MM.1S (cell line): ENCODE data around the gene RANBP1.

Source experiments
- DNase-seq: peaks from one replicate; pipeline ENCODE4 v3.0.0-alpha.2; 2015
- H2AFZ ChIP-seq: fragments of 300-600 bp; sonication (generic); 2 replicates; pipeline ENCODE4 v1.6.0; 2016; ENCODE audit warnings: antibody characterized with exemption, low read length
- H3F3A ChIP-seq: fragments of 300-600 bp; sonication (generic); 2 replicates; pipeline ENCODE4 v1.6.1; 2016; ENCODE audit warnings: mild to moderate bottlenecking, antibody characterized with exemption, low read length, moderate library complexity, mixed read lengths; ENCODE audit not compliant: insufficient read depth
- H3K27ac ChIP-seq: fragments of 300-600 bp; sonication (generic); 2 replicates; pipeline ENCODE4 v1.5.1; 2016; ENCODE audit warnings: mild to moderate bottlenecking, low read length
- H3K27me3 ChIP-seq: fragments of 300-600 bp; sonication (generic); replicated peaks from 2 replicates; pipeline ENCODE4 v1.6.0; 2016; ENCODE audit warnings: low read length; ENCODE audit not compliant: insufficient read depth
- H3K36me3 ChIP-seq: fragments of 300-600 bp; sonication (generic); replicated peaks from 2 replicates; pipeline ENCODE4 v1.6.1; 2016; ENCODE audit warnings: mild to moderate bottlenecking, low read length, mixed read lengths; ENCODE audit not compliant: insufficient read depth
- H3K4me1 ChIP-seq: fragments of 300-600 bp; sonication (generic); 2 replicates; pipeline ENCODE4 v1.6.1; 2016; ENCODE audit warnings: low read length, mixed read lengths
- H3K4me2 ChIP-seq: fragments of 300-600 bp; sonication (generic); 2 replicates; pipeline ENCODE4 v1.6.0; 2016; ENCODE audit warnings: low read depth, low read length
- H3K4me3 ChIP-seq: fragments of 300-600 bp; sonication (generic); 2 replicates; pipeline ENCODE4 v1.5.1; 2016; ENCODE audit warnings: low read length, mixed read lengths
- H3K79me2 ChIP-seq: fragments of 300-600 bp; sonication (generic); 2 replicates; pipeline ENCODE4 v1.6.1; 2016; ENCODE audit warnings: mixed run types, low read length, mixed read lengths
- H3K9ac ChIP-seq: fragments of 300-600 bp; sonication (generic); 2 replicates; pipeline ENCODE4 v1.6.1; 2016; ENCODE audit warnings: low read length, mixed read lengths
- H3K9me2 ChIP-seq: fragments of 300-600 bp; sonication (generic); replicated peaks from 2 replicates; pipeline ENCODE4 v1.6.1; 2016; ENCODE audit warnings: mild to moderate bottlenecking, low read length, mixed read lengths; ENCODE audit not compliant: insufficient read depth
- H3K9me3 ChIP-seq: fragments of 300-600 bp; sonication (generic); replicated peaks from 2 replicates; pipeline ENCODE4 v1.6.1; 2016; ENCODE audit warnings: mild to moderate bottlenecking, low read length, mixed read lengths; ENCODE audit not compliant: insufficient read depth
- H4K20me1 ChIP-seq: fragments of 300-600 bp; sonication (generic); 2 replicates; pipeline ENCODE4 v1.6.1; 2016; ENCODE audit warnings: mild to moderate bottlenecking, low read length, moderate library complexity, mixed read lengths; ENCODE audit not compliant: insufficient read depth
- EZH2 ChIP-seq: fragments of 300-600 bp; sonication (generic); optimal IDR thresholded peaks from 2 replicates; pipeline ENCODE3; 2017; ENCODE audit warnings: low read depth, mild to moderate bottlenecking, antibody characterized with exemption, low read length, mixed read lengths
- EZH2phosphoT487 ChIP-seq: fragments of 300-600 bp; sonication (generic); IDR thresholded peaks from 2 replicates; pipeline ENCODE4 v1.6.1; 2018; ENCODE audit warnings: antibody characterized with exemption, low read length
- TF ChIP-seq, protein P1 (sequence below): fragments of 300-600 bp; sonication (generic); IDR thresholded peaks from 2 replicates; pipeline ENCODE4 v1.5.1; 2016; ENCODE audit warnings: antibody characterized with exemption, low read length, mixed read lengths

Gene RANBP1

DNA sequence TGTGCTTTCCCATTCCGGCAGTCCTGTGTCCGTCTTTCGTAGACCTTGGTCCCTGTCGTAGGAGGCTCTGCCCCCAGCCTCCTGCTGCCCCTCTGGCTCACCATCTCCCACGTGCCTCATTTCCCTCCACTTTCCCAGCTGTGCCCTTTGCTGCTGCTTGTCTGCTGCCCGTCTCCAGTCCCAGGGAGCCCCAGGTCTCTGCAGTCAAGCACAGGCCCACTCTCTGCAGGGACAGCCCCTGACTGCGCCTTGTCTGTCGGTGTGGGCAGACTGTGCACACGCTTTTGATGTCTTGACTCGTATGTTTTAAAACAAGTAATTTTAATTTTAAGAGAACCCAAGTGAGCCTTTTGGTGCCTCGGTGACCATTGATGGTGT is 23.4 kb upstream of the RANBP1 start:
- peaks cover 27% of the 10 kb centered on the region for H3K36me3 ChIP-seq
- H3K27me3 ChIP-seq: no peaks in the 10 kb centered on the region

DNA sequence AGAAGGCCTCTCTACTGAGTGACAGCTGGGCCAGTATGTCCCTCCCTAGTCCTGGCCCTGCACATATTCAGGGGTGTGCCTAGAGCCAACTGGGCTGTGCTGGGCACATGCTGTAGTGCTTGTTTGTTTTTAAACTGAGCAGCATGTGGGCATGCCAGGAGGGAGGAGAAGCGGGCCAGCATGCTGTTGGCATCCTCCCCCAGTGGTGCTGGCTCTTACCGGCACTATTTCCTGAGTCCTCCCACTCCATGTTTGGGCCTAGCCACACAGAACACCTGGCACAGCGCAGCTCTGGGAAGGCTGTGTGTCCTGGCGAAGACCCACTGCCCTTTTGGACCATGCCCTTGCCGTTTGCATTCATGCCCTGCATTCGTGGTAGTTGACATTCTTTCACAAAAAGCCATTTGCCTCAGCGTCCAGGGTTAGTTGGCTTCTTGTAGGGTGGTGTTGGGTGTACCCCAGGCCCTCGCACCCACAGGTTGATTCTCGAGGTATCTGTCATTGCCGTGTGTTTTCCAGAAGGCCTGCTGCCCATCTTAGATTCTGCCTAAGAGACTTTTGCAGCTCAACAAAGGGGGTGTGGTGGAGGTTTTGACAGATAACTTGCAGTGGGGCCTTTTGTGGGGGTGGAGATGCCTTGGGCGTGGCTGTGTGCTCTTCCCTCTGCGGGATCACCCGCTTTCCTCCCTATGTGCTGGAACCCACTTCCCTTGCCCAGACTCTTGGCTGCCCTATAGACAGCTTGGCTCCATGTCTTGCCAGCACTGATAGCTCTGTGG is 22.3 kb upstream of the RANBP1 start:
- no peak overlapping the region for H3K27ac ChIP-seq
- no peaks in the 10 kb centered on the region for H3K9me2 ChIP-seq
- H3K27me3 ChIP-seq: no peaks in the 10 kb centered on the region
- H2AFZ ChIP-seq: no peak overlapping the region
- peaks cover 28% of the 10 kb centered on the region for H3K36me3 ChIP-seq
- no peaks in the 10 kb centered on the region for H3K4me1 ChIP-seq
- peaks cover 32% of the 10 kb centered on the region for H3K79me2 ChIP-seq
- H4K20me1 ChIP-seq: no peaks in the 10 kb centered on the region
- no peak for DNase-seq
- H3K9me3 ChIP-seq: no peaks in the 10 kb centered on the region
- TF ChIP-seq EZH2 (no peak), EZH2phosphoT487 (no peak)
- TF ChIP-seq, protein P1, sequence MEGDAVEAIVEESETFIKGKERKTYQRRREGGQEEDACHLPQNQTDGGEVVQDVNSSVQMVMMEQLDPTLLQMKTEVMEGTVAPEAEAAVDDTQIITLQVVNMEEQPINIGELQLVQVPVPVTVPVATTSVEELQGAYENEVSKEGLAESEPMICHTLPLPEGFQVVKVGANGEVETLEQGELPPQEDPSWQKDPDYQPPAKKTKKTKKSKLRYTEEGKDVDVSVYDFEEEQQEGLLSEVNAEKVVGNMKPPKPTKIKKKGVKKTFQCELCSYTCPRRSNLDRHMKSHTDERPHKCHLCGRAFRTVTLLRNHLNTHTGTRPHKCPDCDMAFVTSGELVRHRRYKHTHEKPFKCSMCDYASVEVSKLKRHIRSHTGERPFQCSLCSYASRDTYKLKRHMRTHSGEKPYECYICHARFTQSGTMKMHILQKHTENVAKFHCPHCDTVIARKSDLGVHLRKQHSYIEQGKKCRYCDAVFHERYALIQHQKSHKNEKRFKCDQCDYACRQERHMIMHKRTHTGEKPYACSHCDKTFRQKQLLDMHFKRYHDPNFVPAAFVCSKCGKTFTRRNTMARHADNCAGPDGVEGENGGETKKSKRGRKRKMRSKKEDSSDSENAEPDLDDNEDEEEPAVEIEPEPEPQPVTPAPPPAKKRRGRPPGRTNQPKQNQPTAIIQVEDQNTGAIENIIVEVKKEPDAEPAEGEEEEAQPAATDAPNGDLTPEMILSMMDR: no peak
- no peak overlapping the region for H3K4me3 ChIP-seq
- no peak overlapping the region for H3K4me2 ChIP-seq
- no peak overlapping the region for H3K9ac ChIP-seq
- H3F3A ChIP-seq: no peaks in the 10 kb centered on the region

More for the DNA sequence above, 23.4 kb upstream of the RANBP1 start:
- Histone ChIP-seq H3K4me1 (no peaks in the 10 kb centered on the region), H3K4me3 (no peak overlapping the region), H4K20me1 (no peaks in the 10 kb centered on the region), H3K4me2 (no peak overlapping the region), H3K27ac (no peak overlapping the region), H3K79me2 (peaks cover 38% of the 10 kb centered on the region), H3K9me3 (no peaks in the 10 kb centered on the region), H2AFZ (no peak overlapping the region), H3K9me2 (no peaks in the 10 kb centered on the region), H3F3A (no peaks in the 10 kb centered on the region), H3K9ac (no peak overlapping the region)
- no peak for DNase-seq
- TF ChIP-seq, protein P1: no peak
- no peak for TF ChIP-seq EZH2phosphoT487
- no peak for TF ChIP-seq EZH2

DNA sequence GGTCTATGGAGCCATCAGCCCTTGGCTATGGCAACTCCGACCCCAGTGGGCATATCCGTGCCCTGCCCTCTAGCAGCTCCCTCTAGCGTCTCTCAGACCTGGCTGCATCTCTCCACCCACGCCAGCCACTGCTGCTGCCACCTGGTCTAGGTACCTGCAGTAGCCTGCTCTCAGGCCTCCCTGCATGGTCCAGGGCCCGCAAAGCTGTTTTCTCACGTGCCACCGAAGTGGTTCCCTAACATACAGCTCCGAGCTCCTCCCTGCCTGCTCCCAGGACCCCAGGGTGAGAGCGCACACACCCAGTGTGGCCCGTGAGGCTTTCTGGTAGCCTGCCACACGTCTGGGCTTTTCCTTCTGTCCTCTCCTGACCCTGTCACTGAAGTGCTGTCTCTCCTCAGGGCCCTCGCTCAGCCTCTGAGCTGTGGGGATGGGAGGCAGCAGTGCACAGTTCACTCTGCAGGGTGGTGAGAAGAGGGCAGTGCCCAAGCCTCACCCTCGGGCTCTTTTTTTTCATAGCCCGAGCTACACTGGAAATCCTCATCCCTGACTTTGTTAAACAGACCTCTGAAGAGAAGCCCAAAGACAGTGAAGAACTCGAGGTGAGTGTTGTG is 21.6 kb upstream of the RANBP1 start:
- no peak overlapping the region for H3K9ac ChIP-seq
- H3K4me3 ChIP-seq: no peak overlapping the region
- no peak for TF ChIP-seq EZH2
- TF ChIP-seq, protein P1: no peak
- H2AFZ ChIP-seq: no peak overlapping the region
- DNase-seq: no peak
- no peaks in the 10 kb centered on the region for H3K27me3 ChIP-seq
- no peak overlapping the region for H3K27ac ChIP-seq
- no peaks in the 10 kb centered on the region for H4K20me1 ChIP-seq
- H3K4me1 ChIP-seq: no peaks in the 10 kb centered on the region
- peaks cover 39% of the 10 kb centered on the region for H3K79me2 ChIP-seq
- no peaks in the 10 kb centered on the region for H3K9me3 ChIP-seq
- no peak overlapping the region for H3K4me2 ChIP-seq
- H3K36me3 ChIP-seq: peaks cover 28% of the 10 kb centered on the region
- H3K9me2 ChIP-seq: no peaks in the 10 kb centered on the region
- H3F3A ChIP-seq: no peaks in the 10 kb centered on the region
